Gastroesophageal sphincter (tissue), 4 donors: ENCODE data around the gene PIK3R4. TPM values are rescaled to one million over a fixed set of nuclear protein-coding genes. Genes with fewer than 3 reads are reported as not detected.

Source experiments
- ATAC-seq: fragments of 150-250 bp; one replicate; pipeline ENCODE4 v1.9.1; 2016; ENCODE audit warnings: mild to moderate bottlenecking, moderate library complexity
- H3K27ac ChIP-seq, 4 donors: fragments of 200-600 bp; sonication (generic) in 3 of 4; 1 replicate in 3 of 4; 2 replicates in 1 of 4; pipeline ENCODE4 v1.5.1; 2016 to 2019
- H3K27me3 ChIP-seq: fragments of 200-600 bp; sonication (generic); one replicate; pipeline ENCODE4 v1.5.1; 2019
- H3K36me3 ChIP-seq, 2 donors: fragments of 200-600 bp; sonication (generic); one replicate each; pipeline ENCODE4 v1.5.1; 2019; ENCODE audit warnings: control low read depth in 1 of 2
- H3K4me1 ChIP-seq, 3 donors: fragments of 200-600 bp; sonication (generic); 1 replicate in 2 of 3; 2 replicates in 1 of 3; pipeline ENCODE4 v1.5.1; 2016 to 2019; ENCODE audit warnings: control low read depth in 2 of 3
- H3K4me3 ChIP-seq, 2 donors: fragments of 200-600 bp; sonication (generic); one replicate each; pipeline ENCODE4 v1.5.1; 2019; ENCODE audit warnings: mild to moderate bottlenecking in 1 of 2, moderate library complexity in 1 of 2
- H3K9me3 ChIP-seq, 3 donors: fragments of 200-600 bp; sonication (generic); one replicate each; pipeline ENCODE4 v1.5.1; 2017 to 2019; ENCODE audit warnings: control low read depth in 2 of 3
- CTCF ChIP-seq, 4 experiments: fragments of 200-600 bp in 2 of 4; fragments of 450-650 bp in 2 of 4; sonication (generic) in 1 of 4; IDR thresholded peaks; one replicate each; pipeline ENCODE4 v1.5.1; 2017 to 2019; ENCODE audit warnings: antibody characterized with exemption in 4 of 4, mild to moderate bottlenecking in 2 of 4, moderate library complexity in 2 of 4
- EP300 ChIP-seq: sonication (generic); formaldehyde crosslinking; IDR thresholded peaks from one replicate; pipeline ENCODE4 v1.6.1; 2017; ENCODE audit warnings: antibody characterized with exemption, mild to moderate bottlenecking
- POLR2A ChIP-seq, 2 donors: fragments of 450-650 bp; IDR thresholded peaks; one replicate each; pipeline ENCODE4 v1.6.1; 2017; ENCODE audit warnings: antibody characterized with exemption in 2 of 2, mild to moderate bottlenecking in 2 of 2, moderate library complexity in 1 of 2
- POLR2AphosphoS5 ChIP-seq: sonication (generic); formaldehyde crosslinking; IDR thresholded peaks from one replicate; pipeline ENCODE4 v1.6.1; 2017; ENCODE audit warnings: antibody characterized with exemption
- WGBS, 2 donors: methylation state at CpG; one replicate each; pipeline ENCODE4 v1.1.5; 2018; ENCODE audit warnings: low coverage in 1 of 2; 5-methylcytosine and 5-hydroxymethylcytosine counted together
- total RNA-seq, 4 donors: library from RNA; depleted of rRNA; stranded (reverse); fragments of >200 nt; gene quantifications; one replicate each; pipeline ENCODE4 v1.1.0, GENCODE V29; 2016

The PIK3R4 gene
- total RNA-seq, 4 donors from 2014 or later = 28.0 to 40.2 (median 34.8) TPM

GRCh38 chr3:130759692-130760338 lies 13.2 kb upstream of the PIK3R4 start:
- Histone ChIP-seq H3K4me1 (peaks cover 0 to 5% (median 0%) of the 10 kb centered on the region in 3 donors), H3K9me3 (no peaks in the 10 kb centered on the region), H3K27me3 (peaks cover 5% of the 10 kb centered on the region), H3K36me3 (no peaks in the 10 kb centered on the region), H3K27ac (no peak overlapping the region), H3K4me3 (no peak overlapping the region)
- no peak for ATAC-seq
- peak; percentile 69 to 79 (median 76) for TF ChIP-seq CTCF (IDR thresholded peaks at IDR 0.05)
- TF ChIP-seq POLR2AphosphoS5 = no peak
- 0% methylated on average over 4 of the region's 4 CpGs for WGBS, 2 donors

- peaks cover 5% of the 10 kb centered on the region for H3K27me3 ChIP-seq
- WGBS, 2 donors = 72 to 93% methylated on average over 3 to 6 of the region's 7 CpGs
- ATAC-seq = no peak
- no peaks in the 10 kb centered on the region for H3K9me3 ChIP-seq
- H3K4me1 ChIP-seq = peaks cover 0 to 5% (median 0%) of the 10 kb centered on the region in 3 donors
- no peak overlapping the region for H3K4me3 ChIP-seq
- H3K27ac ChIP-seq = no peak overlapping the region
- TF ChIP-seq CTCF (IDR thresholded peaks at IDR 0.05) (no peak), POLR2A (IDR thresholded peaks at IDR 0.05) (no peak), EP300 (no peak), POLR2AphosphoS5 (no peak)
- no peaks in the 10 kb centered on the region for H3K36me3 ChIP-seq
Measured at GRCh38 chr3:130758624-130759369, 12.2 kb upstream of the PIK3R4 start.

- Histone ChIP-seq H3K9me3 (no peaks in the 10 kb centered on the region), H3K4me1 (peaks cover 0 to 5% (median 0%) of the 10 kb centered on the region in 3 donors), H3K36me3 (no peaks in the 10 kb centered on the region), H3K27ac (no peak overlapping the region), H3K27me3 (peaks cover 5% of the 10 kb centered on the region), H3K4me3 (no peak overlapping the region)
- WGBS, 2 donors = 67 to 100% methylated on average over 1 to 3 of the region's 3 CpGs
- TF ChIP-seq EP300 (no peak), POLR2A (IDR thresholded peaks at IDR 0.05) (no peak), CTCF (IDR thresholded peaks at IDR 0.05) (no peak), POLR2AphosphoS5 (no peak)
- no peak for ATAC-seq
Measured at GRCh38 chr3:130757611-130758150, 11.1 kb upstream of the PIK3R4 start.

GRCh38 chr3:130755666-130756065 lies 9.0 kb upstream of the PIK3R4 start:
- Histone ChIP-seq H3K4me3 (no peak overlapping the region), H3K27ac (no peak overlapping the region), H3K9me3 (no peaks in the 10 kb centered on the region), H3K4me1 (peaks cover 0 to 5% (median 0%) of the 10 kb centered on the region in 3 donors), H3K27me3 (no peaks in the 10 kb centered on the region), H3K36me3 (no peaks in the 10 kb centered on the region)
- whole genome bisulfite sequencing, 2 donors = 80 to 85% methylated on average over 3 to 4 of the region's 5 CpGs
- no peak for ATAC-seq
- TF ChIP-seq CTCF (IDR thresholded peaks at IDR 0.05) (no peak), POLR2AphosphoS5 (no peak), EP300 (no peak), POLR2A (IDR thresholded peaks at IDR 0.05) (no peak)
